ENCODE results near the gene MYEOV. TPM values are rescaled to one million over a fixed set of nuclear protein-coding genes. Genes with fewer than 3 reads are reported as not detected.

MYEOV gene
- total RNA-seq, 4 donors from 2014 or later, result 0.55 to 1.1 TPM; not detected in 2

- Histone ChIP-seq H3K27me3 (no peaks in the 10 kb centered on the region), H3K27ac (no peak overlapping the region), H3K4me1 (peaks cover 9 to 22% (median 11%) of the 10 kb centered on the region in 4 donors), H3K36me3 (no peaks in the 10 kb centered on the region), H3K9me3 (no peaks in the 10 kb centered on the region), H3K4me3 (no peak overlapping the region)
- DNase-seq, result no peak
- in situ Hi-C loops (cut with MboI; ENCODE audit: low pct_ligation_motif_present in 1 of 4, low pct_unique_long_range_greater_than_20kb in 1 of 4, low sequenced_read_pairs in 3 of 4) (no loop called here), intact Hi-C loops (cut with DNase I; ENCODE audit: low total_unique reads) (no loop called here)
- 88 to 100% methylated on average over 1 of the region's 1 CpG for WGBS, 2 donors (ENCODE audit: low coverage in 1 of 2)
- TF ChIP-seq CTCF (IDR thresholded peaks at IDR 0.05) (no peak), EP300 (IDR thresholded peaks at IDR 0.05; ENCODE audit: low read depth) (no peak), POLR2A (IDR thresholded peaks at IDR 0.05) (no peak), POLR2AphosphoS5 (IDR thresholded peaks at IDR 0.05) (no peak)
Measured at GRCh38 chr11:69304258-69304657, 10.3 kb downstream of the MYEOV start.

DNA sequence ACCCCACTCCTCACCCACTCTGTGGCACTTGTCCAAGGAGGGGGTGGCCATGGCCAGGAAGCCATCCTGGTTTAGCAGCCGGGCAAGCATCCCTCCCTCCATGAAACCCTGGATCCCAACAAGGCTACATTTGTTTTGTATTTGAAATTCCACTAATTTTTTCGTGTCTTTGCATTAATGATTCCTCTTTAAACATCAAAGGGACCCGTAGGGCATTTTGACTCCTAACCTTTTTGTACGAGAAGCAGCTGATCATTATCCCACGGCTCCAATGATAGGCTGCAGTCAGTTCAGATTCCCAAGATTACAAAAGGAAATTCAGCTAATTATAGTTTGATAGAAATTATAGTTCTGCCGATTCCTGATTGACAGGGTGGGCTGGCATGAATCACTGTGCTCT is 10.7 kb downstream of the MYEOV start:
- TF ChIP-seq POLR2A (IDR thresholded peaks at IDR 0.05) (no peak), POLR2AphosphoS5 (IDR thresholded peaks at IDR 0.05) (no peak), CTCF (IDR thresholded peaks at IDR 0.05) (no peak), EP300 (IDR thresholded peaks at IDR 0.05; ENCODE audit: low read depth) (no peak)
- Histone ChIP-seq H3K4me1 (peaks cover 9 to 17% (median 11%) of the 10 kb centered on the region in 4 donors), H3K36me3 (no peaks in the 10 kb centered on the region), H3K9me3 (no peaks in the 10 kb centered on the region), H3K4me3 (no peak overlapping the region), H3K27me3 (no peaks in the 10 kb centered on the region), H3K27ac (no peak overlapping the region)
- 72 to 83% methylated on average over 5 to 6 of the region's 6 CpGs for WGBS, 2 donors (ENCODE audit: low coverage in 1 of 2)
- in situ Hi-C loops (cut with MboI; ENCODE audit: low pct_ligation_motif_present in 1 of 4, low pct_unique_long_range_greater_than_20kb in 1 of 4, low sequenced_read_pairs in 3 of 4), result no loop called here
- DNase-seq, result no peak
- intact Hi-C loops (cut with DNase I; ENCODE audit: low total_unique reads), result no loop called here

- Histone ChIP-seq H3K4me3 (no peak overlapping the region), H3K27ac (no peak overlapping the region), H3K9me3 (no peaks in the 10 kb centered on the region), H3K27me3 (no peaks in the 10 kb centered on the region), H3K36me3 (no peaks in the 10 kb centered on the region), H3K4me1 (peaks cover 9 to 13% (median 11%) of the 10 kb centered on the region in 4 donors)
- no peak for DNase-seq
- in situ Hi-C loops (cut with MboI; ENCODE audit: low pct_ligation_motif_present in 1 of 4, low pct_unique_long_range_greater_than_20kb in 1 of 4, low sequenced_read_pairs in 3 of 4) (no loop called here), intact Hi-C loops (cut with DNase I; ENCODE audit: low total_unique reads) (no loop called here)
- TF ChIP-seq POLR2A (IDR thresholded peaks at IDR 0.05) (no peak), EP300 (IDR thresholded peaks at IDR 0.05; ENCODE audit: low read depth) (no peak), CTCF (IDR thresholded peaks at IDR 0.05) (no peak), POLR2AphosphoS5 (IDR thresholded peaks at IDR 0.05) (no peak)
- WGBS, 2 donors (ENCODE audit: low coverage in 1 of 2), result 71 to 88% methylated on average over 2 to 11 of the region's 11 CpGs
Measured at GRCh38 chr11:69305885-69306540, 12.1 kb downstream of the MYEOV start.

DNA sequence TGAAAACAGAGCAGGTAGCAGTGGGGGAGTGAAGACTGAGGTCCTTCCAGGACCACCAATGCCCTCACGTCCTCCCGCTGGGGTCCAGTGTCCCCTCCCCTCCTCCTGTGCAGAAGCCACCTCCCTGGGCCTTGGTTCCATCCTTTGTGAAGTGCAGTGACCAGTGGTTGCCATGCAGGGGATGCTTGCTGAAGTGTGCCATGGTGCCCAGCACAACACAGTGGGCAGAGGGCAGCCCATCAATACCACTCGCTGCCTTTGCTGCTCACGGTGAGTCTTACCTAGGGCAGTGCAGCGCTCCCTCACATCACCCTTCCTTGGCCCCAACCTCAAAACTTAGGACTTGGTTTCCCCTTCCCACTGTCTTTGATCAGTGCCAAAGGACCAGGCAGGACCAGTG is 12.9 kb downstream of the MYEOV start:
- no peaks in the 10 kb centered on the region for H3K36me3 ChIP-seq
- DNase-seq, result no peak
- in situ Hi-C loops (cut with MboI; ENCODE audit: low pct_ligation_motif_present in 1 of 4, low pct_unique_long_range_greater_than_20kb in 1 of 4, low sequenced_read_pairs in 3 of 4) (no loop called here), intact Hi-C loops (cut with DNase I; ENCODE audit: low total_unique reads) (no loop called here)
- no peak overlapping the region for H3K27ac ChIP-seq
- H3K27me3 ChIP-seq, result no peaks in the 10 kb centered on the region
- H3K4me3 ChIP-seq, result no peak overlapping the region
- no peaks in the 10 kb centered on the region for H3K9me3 ChIP-seq
- H3K4me1 ChIP-seq, result peaks cover 4 to 10% (median 5%) of the 10 kb centered on the region in 4 donors
- no peak for TF ChIP-seq CTCF (IDR thresholded peaks at IDR 0.05)
- TF ChIP-seq POLR2AphosphoS5 (IDR thresholded peaks at IDR 0.05), result no peak
- TF ChIP-seq EP300 (IDR thresholded peaks at IDR 0.05; ENCODE audit: low read depth), result no peak
- TF ChIP-seq POLR2A (IDR thresholded peaks at IDR 0.05), result no peak
- WGBS, 2 donors (ENCODE audit: low coverage in 1 of 2), result 91 to 100% methylated on average over 2 to 5 of the region's 5 CpGs

Measured in transverse colon (tissue), 4 donors.